OCI-LY7 (cell line): ENCODE data around the gene ITPRID1. TPM values are rescaled to one million over a fixed set of nuclear protein-coding genes. Genes with fewer than 3 reads are reported as not detected.

Source experiments
- BruUV-seq: library from RNA; stranded (reverse); fragments of 400-500 nt; replicated peaks from 2 replicates; lab custom pipeline; 2021; lab: Mats Ljungman, UMichigan
- CTCF ChIA-PET: fragments of 300-600 bp; sonication (Branson Sonifier 250); formaldehyde crosslinking; loops from one replicate; lab custom pipeline; 2022; ENCODE audit warnings: antibody characterized with exemption; ENCODE audit not compliant: unreplicated experiment; lab: Charles Lee
- POLR2A ChIA-PET: fragments of 300-600 bp; sonication (Branson Sonifier 250); formaldehyde crosslinking; loops from one replicate; lab custom pipeline; 2022; ENCODE audit warnings: antibody characterized with exemption; lab: Charles Lee
- DNase-seq: peaks from one replicate; pipeline ENCODE4 v3.0.0-alpha.2; 2015; ENCODE audit warnings: low spot score
- H2AFZ ChIP-seq: fragments of 200-600 bp; sonication (generic), shearing (Covaris generic); 2 replicates; pipeline ENCODE4 v1.6.1; 2014; ENCODE audit warnings: mild to moderate bottlenecking, antibody characterized with exemption, low read length, moderate library complexity
- H3K27ac ChIP-seq: fragments of 200-600 bp; sonication (generic); 2 replicates; pipeline ENCODE4 v1.5.1; 2014; ENCODE audit warnings: mixed run types, low read depth, mild to moderate bottlenecking, moderate library complexity, low read length, inconsistent platforms; ENCODE audit not compliant: poor library complexity, severe bottlenecking
- H3K36me3 ChIP-seq: fragments of 200-600 bp; sonication (generic); 2 replicates; pipeline ENCODE4 v1.6.1; 2014; ENCODE audit warnings: mild to moderate bottlenecking, antibody characterized with exemption, low read length, moderate library complexity, mixed read lengths; ENCODE audit not compliant: insufficient read depth
- H3K4me1 ChIP-seq: fragments of 200-600 bp; sonication (generic); 2 replicates; pipeline ENCODE4 v1.5.1; 2014; ENCODE audit warnings: mild to moderate bottlenecking, low read length; ENCODE audit not compliant: insufficient read depth, poor library complexity, severe bottlenecking
- H3K4me2 ChIP-seq: fragments of 200-600 bp; sonication (generic); 2 replicates; pipeline ENCODE4 v1.6.1; 2014; ENCODE audit warnings: mild to moderate bottlenecking, low read length
- H3K4me3 ChIP-seq: fragments of 200-600 bp; sonication (generic); 2 replicates; pipeline ENCODE4 v1.5.1; 2014; ENCODE audit warnings: mild to moderate bottlenecking, low read depth, low read length; ENCODE audit not compliant: poor library complexity, severe bottlenecking
- H3K79me2 ChIP-seq: fragments of 200-600 bp; sonication (generic); 2 replicates; pipeline ENCODE4 v1.6.1; 2016; ENCODE audit warnings: low read depth, mild to moderate bottlenecking, low read length, moderate library complexity, mixed read lengths; ENCODE audit not compliant: insufficient read depth
- H3K9me2 ChIP-seq: fragments of 200-600 bp; sonication (generic); 2 replicates; pipeline ENCODE4 v1.6.1; 2016; ENCODE audit warnings: mild to moderate bottlenecking, low read length, mixed read lengths; ENCODE audit not compliant: insufficient read depth
- H3K9me3 ChIP-seq: fragments of 200-600 bp; sonication (generic); 2 replicates; pipeline ENCODE4 v1.6.1; 2014; ENCODE audit warnings: mild to moderate bottlenecking, mixed run types, low read length, mixed read lengths
- H4K20me1 ChIP-seq: fragments of 200-600 bp; sonication (generic); 2 replicates; pipeline ENCODE4 v1.6.1; 2014; ENCODE audit warnings: mild to moderate bottlenecking, antibody characterized with exemption, low read length, moderate library complexity, mixed read lengths; ENCODE audit not compliant: insufficient read depth
- EZH2phosphoT487 ChIP-seq: fragments of 200-600 bp; sonication (generic); IDR thresholded peaks from 2 replicates; pipeline ENCODE4 v1.6.1; 2018; ENCODE audit warnings: low read depth, borderline replicate concordance, mild to moderate bottlenecking, mixed run types, antibody characterized with exemption, low read length, moderate library complexity, mixed read lengths
- intact Hi-C: fragments of 100-400 bp; cut with micrococcal nuclease; formaldehyde crosslinking; loops from one replicate; pipeline ENCODE4 v1.10.0; 2022; ENCODE audit not compliant: unreplicated experiment
- total RNA-seq, 2 experiments: library from RNA; depleted of rRNA in 1 of 2; stranded (reverse); fragments of >200 nt in 1 of 2; shearing (Covaris generic) in 1 of 2; gene quantifications; 2 replicates each; pipeline ENCODE4 v1.2.3, GENCODE V29; 2014 to 2022
- TF ChIP-seq, protein P1 (sequence below): fragments of 200-600 bp; sonication (generic); conservative IDR thresholded peaks from 2 replicates; pipeline ENCODE4 v1.5.1; 2014; ENCODE audit warnings: mild to moderate bottlenecking, antibody characterized with exemption, low read length, moderate library complexity, mixed read lengths

ITPRID1 gene
- total RNA-seq, 2 experiments from 2014 or later = not detected

- Histone ChIP-seq H3K27ac (no peak overlapping the region), H3K79me2 (no peaks in the 10 kb centered on the region), H3K4me1 (no peaks in the 10 kb centered on the region), H3K36me3 (no peaks in the 10 kb centered on the region), H3K4me2 (no peak overlapping the region), H2AFZ (no peak overlapping the region), H3K4me3 (no peak overlapping the region), H3K9me2 (no peaks in the 10 kb centered on the region), H4K20me1 (no peaks in the 10 kb centered on the region), H3K9me3 (no peaks in the 10 kb centered on the region)
- intact Hi-C loops = no loop called here
- CTCF ChIA-PET = no interaction called here
- POLR2A ChIA-PET = no interaction called here
- DNase-seq = no peak
- TF ChIP-seq, protein P1, sequence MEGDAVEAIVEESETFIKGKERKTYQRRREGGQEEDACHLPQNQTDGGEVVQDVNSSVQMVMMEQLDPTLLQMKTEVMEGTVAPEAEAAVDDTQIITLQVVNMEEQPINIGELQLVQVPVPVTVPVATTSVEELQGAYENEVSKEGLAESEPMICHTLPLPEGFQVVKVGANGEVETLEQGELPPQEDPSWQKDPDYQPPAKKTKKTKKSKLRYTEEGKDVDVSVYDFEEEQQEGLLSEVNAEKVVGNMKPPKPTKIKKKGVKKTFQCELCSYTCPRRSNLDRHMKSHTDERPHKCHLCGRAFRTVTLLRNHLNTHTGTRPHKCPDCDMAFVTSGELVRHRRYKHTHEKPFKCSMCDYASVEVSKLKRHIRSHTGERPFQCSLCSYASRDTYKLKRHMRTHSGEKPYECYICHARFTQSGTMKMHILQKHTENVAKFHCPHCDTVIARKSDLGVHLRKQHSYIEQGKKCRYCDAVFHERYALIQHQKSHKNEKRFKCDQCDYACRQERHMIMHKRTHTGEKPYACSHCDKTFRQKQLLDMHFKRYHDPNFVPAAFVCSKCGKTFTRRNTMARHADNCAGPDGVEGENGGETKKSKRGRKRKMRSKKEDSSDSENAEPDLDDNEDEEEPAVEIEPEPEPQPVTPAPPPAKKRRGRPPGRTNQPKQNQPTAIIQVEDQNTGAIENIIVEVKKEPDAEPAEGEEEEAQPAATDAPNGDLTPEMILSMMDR = peak; percentile 49; the same call in 1 of the 2 replicates
- no peak for TF ChIP-seq EZH2phosphoT487
- BruUV-seq = no TSS peak
Observed at GRCh38 chr7:31648288-31648687, 134.4 kb downstream of the ITPRID1 start.

DNA sequence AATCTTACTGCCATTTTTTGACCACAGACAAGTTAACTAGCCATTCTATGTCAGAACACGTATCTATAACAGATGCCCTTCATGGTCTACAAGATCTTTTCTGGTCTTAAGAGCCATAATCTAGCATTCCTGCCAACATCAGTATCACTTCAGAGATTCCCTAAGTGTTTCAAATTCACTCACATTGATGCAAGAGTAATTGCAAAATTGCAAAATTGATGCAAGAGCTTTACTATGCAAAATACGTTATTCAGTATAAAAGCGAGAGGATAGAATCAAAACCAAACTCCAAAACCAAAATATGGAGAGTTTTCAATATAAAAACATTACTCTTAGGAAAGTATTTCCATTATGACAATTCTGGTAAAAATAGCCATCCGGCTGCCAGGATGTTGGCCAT lies 135.0 kb downstream of the ITPRID1 start:
- POLR2A ChIA-PET = interaction anchor here (0.9 kb wide), 1 partner anchor 8 kb away, joined by 4 read pairs; no protein-coding TSS in a partner anchor
- no peaks in the 10 kb centered on the region for H3K79me2 ChIP-seq
- no peak overlapping the region for H2AFZ ChIP-seq
- intact Hi-C loops = no loop called here
- no peak overlapping the region for H3K4me2 ChIP-seq
- H3K27ac ChIP-seq = no peak overlapping the region
- H4K20me1 ChIP-seq = no peaks in the 10 kb centered on the region
- no peaks in the 10 kb centered on the region for H3K9me2 ChIP-seq
- BruUV-seq = no TSS peak
- no peaks in the 10 kb centered on the region for H3K4me1 ChIP-seq
- H3K4me3 ChIP-seq = no peak overlapping the region
- no peak for DNase-seq
- H3K36me3 ChIP-seq = no peaks in the 10 kb centered on the region
- H3K9me3 ChIP-seq = no peaks in the 10 kb centered on the region
- TF ChIP-seq, protein P1 = no peak
- TF ChIP-seq EZH2phosphoT487 = no peak
- CTCF ChIA-PET = no interaction called here

DNA sequence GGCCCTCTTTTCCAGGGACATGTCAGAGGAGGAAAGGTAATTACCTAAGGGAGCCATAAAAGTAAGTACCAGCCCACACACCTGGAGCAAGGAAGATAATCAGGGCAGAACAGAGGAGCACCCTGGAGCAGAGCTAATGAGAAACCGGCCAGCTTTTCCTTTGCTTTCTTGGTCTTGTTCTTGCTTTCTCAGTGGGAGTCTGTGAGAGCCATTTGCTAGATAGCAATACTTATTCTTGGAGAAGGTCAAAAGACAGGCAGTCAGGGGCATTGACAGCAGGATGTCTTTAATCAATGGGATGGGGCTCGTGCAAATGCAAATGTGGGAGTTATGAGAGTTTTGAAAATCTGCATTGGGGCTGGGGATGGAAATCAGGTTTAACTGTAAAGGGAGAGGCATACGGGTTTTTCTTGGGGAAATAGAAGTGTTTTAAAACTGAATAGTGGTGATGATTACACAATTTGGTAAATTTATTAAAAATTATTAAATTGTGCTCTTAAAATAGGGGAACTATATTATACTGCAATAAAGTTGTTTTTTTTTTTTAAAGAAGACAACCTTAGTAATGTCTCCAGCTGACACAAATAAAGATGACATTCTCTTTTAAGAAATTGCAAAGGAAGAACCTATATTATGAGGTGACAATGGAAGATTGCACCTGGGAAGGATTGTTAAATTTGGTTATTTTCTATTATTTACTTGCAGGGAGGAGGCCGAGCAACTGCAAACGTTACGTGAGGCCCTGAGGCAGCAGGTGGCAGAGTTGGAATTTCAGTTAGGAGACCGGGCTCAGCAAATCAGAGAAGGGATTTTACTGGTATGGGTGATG lies 137.6 kb downstream of the ITPRID1 start:
- no peaks in the 10 kb centered on the region for H3K4me1 ChIP-seq
- H3K4me3 ChIP-seq = no peak overlapping the region
- no peaks in the 10 kb centered on the region for H4K20me1 ChIP-seq
- no peak overlapping the region for H3K4me2 ChIP-seq
- H3K79me2 ChIP-seq = no peaks in the 10 kb centered on the region
- H3K27ac ChIP-seq = no peak overlapping the region
- no peaks in the 10 kb centered on the region for H3K9me2 ChIP-seq
- intact Hi-C loops = no loop called here
- POLR2A ChIA-PET = no interaction called here
- no peak for TF ChIP-seq EZH2phosphoT487
- TF ChIP-seq, protein P1 = no peak
- no peaks in the 10 kb centered on the region for H3K9me3 ChIP-seq
- no peak overlapping the region for H2AFZ ChIP-seq
- BruUV-seq = no TSS peak
- CTCF ChIA-PET = no interaction called here
- no peak for DNase-seq
- H3K36me3 ChIP-seq = no peaks in the 10 kb centered on the region
